Testis (tissue), 3 donors: ENCODE data around the gene KRT74. TPM values are rescaled to one million over a fixed set of nuclear protein-coding genes. Genes with fewer than 3 reads are reported as not detected.

Experiments
- DNase-seq: peaks from one replicate; pipeline ENCODE4 v3.0.0-alpha.2; 2019
- H3K27ac ChIP-seq, 2 donors: fragments of 200-600 bp; sonication (generic); one replicate each; pipeline ENCODE4 v1.5.1; 2019
- H3K27me3 ChIP-seq: fragments of 200-600 bp; sonication (generic); one replicate; pipeline ENCODE4 v1.5.1; 2019
- H3K36me3 ChIP-seq: fragments of 200-600 bp; sonication (generic); one replicate; pipeline ENCODE4 v1.5.1; 2017; ENCODE audit warnings: low read depth; ENCODE audit errors: missing control alignments
- H3K4me1 ChIP-seq: fragments of 200-600 bp; sonication (generic); one replicate; pipeline ENCODE4 v1.5.1; 2019
- H3K4me3 ChIP-seq, 2 donors: fragments of 200-600 bp; sonication (generic); one replicate each; pipeline ENCODE4 v1.5.1; 2017 to 2019
- H3K9me3 ChIP-seq: fragments of 200-600 bp; sonication (generic); one replicate; pipeline ENCODE4 v1.5.1; 2017
- CTCF ChIP-seq, 3 experiments: fragments of 450-650 bp in 2 of 3; fragments of 200-600 bp in 1 of 3; sonication (generic) in 1 of 3; IDR thresholded peaks; one replicate each; pipeline ENCODE4 v1.5.1; 2016 to 2019; ENCODE audit warnings: antibody characterized with exemption in 3 of 3, mild to moderate bottlenecking in 2 of 3, moderate library complexity in 1 of 3
- POLR2A ChIP-seq: fragments of 450-650 bp; IDR thresholded peaks from one replicate; pipeline ENCODE4 v1.6.1; 2017; ENCODE audit warnings: antibody characterized with exemption, mild to moderate bottlenecking, moderate library complexity
- WGBS, 2 donors: methylation state at CpG; one replicate each; pipeline ENCODE4 v1.1.5; 2018; 5-methylcytosine and 5-hydroxymethylcytosine counted together
- intact Hi-C: fragments of 100-400 bp; cut with DNase I; formaldehyde crosslinking; loops from one replicate; pipeline ENCODE4 v1.15.1; 2023; ENCODE audit warnings: low total_unique reads
- polyA plus RNA-seq: library from polyadenylated mRNA; stranded (reverse); fragments of 350-450 nt; fragmentation: Illumina TruSeq; extraction: RNeasy Lipid Tissue Mini Kit (QIAGEN cat#74804); gene quantifications from one replicate; pipeline ENCODE4 v1.2.3, GENCODE V29; 2014; ENCODE audit warnings: low read depth, low replicate concordance; ENCODE audit not compliant: insufficient read depth
- total RNA-seq, 2 donors: library from RNA; depleted of rRNA; stranded (reverse); fragments of >200 nt; gene quantifications; one replicate each; pipeline ENCODE4 v1.2.3, GENCODE V29; 2016

The KRT74 gene
- total and polyA plus RNA-seq, 3 donors from 2014 or later: 0.87 to 3.9 (median 2.2) TPM

GRCh38 chr12:52546126-52546525 lies 27.5 kb downstream of the KRT74 start:
- 92 to 98% methylated on average over 15 of the region's 15 CpGs for WGBS, 2 donors
- Histone ChIP-seq H3K9me3 (no peaks in the 10 kb centered on the region), H3K4me1 (no peaks in the 10 kb centered on the region), H3K27ac (no peak overlapping the region), H3K27me3 (no peaks in the 10 kb centered on the region), H3K36me3 (no peaks in the 10 kb centered on the region), H3K4me3 (no peak overlapping the region)
- intact Hi-C loops: no loop called here
- TF ChIP-seq POLR2A (no peak), CTCF (IDR thresholded peaks at IDR 0.05) (no peak)
- no peak for DNase-seq

GRCh38 chr12:52543985-52544883 lies 29.4 kb downstream of the KRT74 start:
- peak; percentile 23 for DNase-seq
- Histone ChIP-seq H3K9me3 (no peaks in the 10 kb centered on the region), H3K4me1 (peaks cover 3% of the 10 kb centered on the region), H3K36me3 (no peaks in the 10 kb centered on the region), H3K4me3 (no peak overlapping the region), H3K27ac (no peak overlapping the region), H3K27me3 (no peaks in the 10 kb centered on the region)
- WGBS, 2 donors: 78 to 81% methylated on average over 8 to 17 of the region's 17 CpGs
- TF ChIP-seq CTCF (IDR thresholded peaks at IDR 0.05) (no peak), POLR2A (no peak)
- intact Hi-C loops: no loop called here

GRCh38 chr12:52542785-52543318 lies 30.8 kb downstream of the KRT74 start:
- intact Hi-C loops: no loop called here
- no peak for TF ChIP-seq CTCF (IDR thresholded peaks at IDR 0.05)
- Histone ChIP-seq H3K9me3 (no peaks in the 10 kb centered on the region), H3K4me1 (peaks cover 7% of the 10 kb centered on the region), H3K4me3 (no peak overlapping the region), H3K27ac (no peak overlapping the region), H3K36me3 (no peaks in the 10 kb centered on the region), H3K27me3 (no peaks in the 10 kb centered on the region)
- DNase-seq: no peak
- 63 to 79% methylated on average over 7 of the region's 7 CpGs for WGBS, 2 donors

GRCh38 chr12:52542157-52542556 lies 31.5 kb downstream of the KRT74 start:
- intact Hi-C loops: no loop called here
- TF ChIP-seq CTCF (IDR thresholded peaks at IDR 0.05) (no peak), POLR2A (no peak)
- Histone ChIP-seq H3K36me3 (no peaks in the 10 kb centered on the region), H3K9me3 (no peaks in the 10 kb centered on the region), H3K4me3 (no peak overlapping the region), H3K4me1 (peaks cover 7% of the 10 kb centered on the region), H3K27me3 (no peaks in the 10 kb centered on the region), H3K27ac (no peak overlapping the region)
- no peak for DNase-seq
